Neutrophil (primary cell): ENCODE results near the gene KCNJ8.

Experiments
- H3K27ac ChIP-seq: fragments of 200-600 bp; sonication (generic); 2 replicates; pipeline ENCODE4 v1.5.1; 2016; ENCODE audit warnings: mild to moderate bottlenecking, moderate library complexity
- H3K27me3 ChIP-seq: fragments of 200-600 bp; sonication (generic); 2 replicates; pipeline ENCODE4 v1.6.0; 2016; ENCODE audit warnings: mild to moderate bottlenecking
- H3K36me3 ChIP-seq: fragments of 200-600 bp; sonication (generic); 2 replicates; pipeline ENCODE4 v1.5.1; 2017
- H3K4me1 ChIP-seq, 2 experiments: fragments of 200-600 bp in 1 of 2; sonication (generic) in 1 of 2; 1 replicate in 1 of 2; 2 replicates in 1 of 2; pipeline versions ENCODE4 v1.5.1 to v1.6.1; 2013 to 2016; ENCODE audit warnings: low read depth in 1 of 2, low read length in 1 of 2, mild to moderate bottlenecking in 1 of 2, moderate library complexity in 1 of 2; ENCODE audit not compliant: control insufficient read depth in 1 of 2, insufficient read depth in 1 of 2
- H3K4me3 ChIP-seq, 2 experiments: fragments of 200-600 bp in 1 of 2; sonication (generic) in 1 of 2; 1 replicate in 1 of 2; 2 replicates in 1 of 2; pipeline ENCODE4 v1.5.1; 2013 to 2016; ENCODE audit warnings: low read depth in 1 of 2, low read length in 1 of 2, mild to moderate bottlenecking in 1 of 2, moderate library complexity in 1 of 2
- H3K9me3 ChIP-seq: fragments of 200-600 bp; sonication (generic); 2 replicates; pipeline ENCODE4 v1.5.1; 2016
- TF ChIP-seq, protein P1 (sequence below): fragments of 200-600 bp; sonication (generic); IDR thresholded peaks from 2 replicates; pipeline ENCODE4 v1.5.1; 2016; ENCODE audit warnings: antibody characterized with exemption

Gene KCNJ8

DNA sequence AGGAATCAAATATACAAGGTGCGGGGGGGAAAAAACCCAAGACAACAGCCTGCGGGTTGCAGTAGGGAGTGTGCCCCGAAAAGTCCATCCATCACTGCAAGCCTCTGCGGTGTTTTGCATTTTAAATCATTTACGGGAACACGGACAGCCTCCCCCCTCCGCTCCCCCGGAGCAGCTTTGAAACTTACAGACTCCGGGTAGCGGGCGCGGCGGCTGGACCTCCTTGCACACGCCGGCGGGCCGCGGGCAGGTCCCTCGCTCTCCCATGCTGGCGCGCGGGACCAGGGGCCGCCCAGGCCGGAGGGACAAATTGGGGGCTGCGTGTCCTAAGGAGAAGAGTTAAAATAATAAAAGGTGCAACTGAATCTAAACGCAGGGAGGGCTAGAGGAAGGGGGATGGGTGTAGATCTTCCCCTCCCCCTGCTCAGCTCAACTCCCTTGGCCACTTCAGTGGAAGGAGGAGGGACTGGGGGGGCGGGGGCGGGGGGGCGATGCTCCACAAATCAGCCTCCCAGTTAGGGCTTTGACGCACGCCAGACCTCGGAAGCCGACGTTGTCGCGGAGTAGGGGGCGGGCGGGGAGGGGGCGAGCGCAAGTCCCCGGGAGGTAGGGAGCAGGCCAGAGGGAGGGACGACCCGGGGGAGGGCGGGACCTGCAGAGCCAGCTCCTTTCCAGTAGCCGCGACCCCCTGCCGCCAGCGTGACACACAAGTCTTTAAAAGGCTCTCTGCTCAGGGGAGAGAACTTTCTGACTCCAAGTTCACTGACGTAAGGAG lies at the start of gene KCNJ8:
TSS of gene KCNJ8 (minus strand) at position 349 of the 775 bp plus-strand sequence. CDS start 1,090 bp downstream, outside the sequence.
- Histone ChIP-seq H3K27ac (no peak within 1 kb of the TSS), H3K27me3 (peaks cover 74% of the 10 kb centered on the region), H3K36me3 (no peaks in the 10 kb centered on the region), H3K4me1 (no peaks in the 10 kb centered on the region), H3K9me3 (no peaks in the 10 kb centered on the region), H3K4me3 (no peak within 1 kb of the TSS)
- TF ChIP-seq, protein P1, sequence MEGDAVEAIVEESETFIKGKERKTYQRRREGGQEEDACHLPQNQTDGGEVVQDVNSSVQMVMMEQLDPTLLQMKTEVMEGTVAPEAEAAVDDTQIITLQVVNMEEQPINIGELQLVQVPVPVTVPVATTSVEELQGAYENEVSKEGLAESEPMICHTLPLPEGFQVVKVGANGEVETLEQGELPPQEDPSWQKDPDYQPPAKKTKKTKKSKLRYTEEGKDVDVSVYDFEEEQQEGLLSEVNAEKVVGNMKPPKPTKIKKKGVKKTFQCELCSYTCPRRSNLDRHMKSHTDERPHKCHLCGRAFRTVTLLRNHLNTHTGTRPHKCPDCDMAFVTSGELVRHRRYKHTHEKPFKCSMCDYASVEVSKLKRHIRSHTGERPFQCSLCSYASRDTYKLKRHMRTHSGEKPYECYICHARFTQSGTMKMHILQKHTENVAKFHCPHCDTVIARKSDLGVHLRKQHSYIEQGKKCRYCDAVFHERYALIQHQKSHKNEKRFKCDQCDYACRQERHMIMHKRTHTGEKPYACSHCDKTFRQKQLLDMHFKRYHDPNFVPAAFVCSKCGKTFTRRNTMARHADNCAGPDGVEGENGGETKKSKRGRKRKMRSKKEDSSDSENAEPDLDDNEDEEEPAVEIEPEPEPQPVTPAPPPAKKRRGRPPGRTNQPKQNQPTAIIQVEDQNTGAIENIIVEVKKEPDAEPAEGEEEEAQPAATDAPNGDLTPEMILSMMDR: no peak

DNA sequence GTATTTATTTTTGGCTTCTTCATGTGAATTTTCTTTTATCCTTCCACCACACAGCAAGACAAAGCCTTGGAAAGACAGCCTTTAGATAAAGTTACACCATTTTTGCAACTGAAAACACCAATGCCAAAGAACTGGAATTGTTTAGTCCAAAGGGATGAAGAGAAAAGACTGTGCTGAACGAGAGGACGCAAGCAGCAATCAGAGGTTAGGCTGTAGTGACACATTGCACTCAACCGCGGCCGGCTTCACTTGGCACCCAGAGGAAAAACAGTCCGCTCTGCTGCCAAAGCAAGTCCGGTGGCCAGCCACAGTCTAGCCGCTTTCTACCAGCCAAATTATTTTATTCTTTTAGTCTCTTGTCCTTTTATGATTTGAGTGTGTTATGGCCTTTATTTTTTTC lies 49.1 kb upstream of the KCNJ8 start:
- H3K9me3 ChIP-seq: no peaks in the 10 kb centered on the region
- no peaks in the 10 kb centered on the region for H3K27me3 ChIP-seq
- no peak overlapping the region for H3K4me3 ChIP-seq
- no peaks in the 10 kb centered on the region for H3K36me3 ChIP-seq
- H3K4me1 ChIP-seq: no peaks in the 10 kb centered on the region
- TF ChIP-seq, protein P1: no peak
- no peak overlapping the region for H3K27ac ChIP-seq

DNA sequence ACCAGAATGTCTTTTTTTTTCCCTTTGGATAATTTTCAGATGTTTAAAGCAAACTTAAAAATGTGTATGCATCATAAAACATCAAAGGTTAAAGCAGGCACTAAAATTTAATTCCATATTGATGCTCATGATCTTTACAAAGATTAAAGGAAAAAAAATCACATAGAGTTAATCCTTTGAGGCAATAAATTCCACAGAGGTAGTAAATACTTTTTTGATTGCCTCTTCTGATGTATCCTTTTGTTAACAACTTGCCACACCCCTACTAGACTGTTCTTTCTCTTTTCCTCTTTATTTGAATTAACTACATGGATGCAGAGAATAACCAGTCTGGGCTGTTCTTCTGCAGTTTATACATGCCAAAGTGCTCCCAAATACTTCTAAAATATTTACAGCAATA lies 45.2 kb upstream of the KCNJ8 start:
- Histone ChIP-seq H3K36me3 (no peaks in the 10 kb centered on the region), H3K27ac (no peak overlapping the region), H3K4me1 (no peaks in the 10 kb centered on the region), H3K27me3 (no peaks in the 10 kb centered on the region), H3K9me3 (no peaks in the 10 kb centered on the region), H3K4me3 (no peak overlapping the region)
- TF ChIP-seq, protein P1: no peak

DNA sequence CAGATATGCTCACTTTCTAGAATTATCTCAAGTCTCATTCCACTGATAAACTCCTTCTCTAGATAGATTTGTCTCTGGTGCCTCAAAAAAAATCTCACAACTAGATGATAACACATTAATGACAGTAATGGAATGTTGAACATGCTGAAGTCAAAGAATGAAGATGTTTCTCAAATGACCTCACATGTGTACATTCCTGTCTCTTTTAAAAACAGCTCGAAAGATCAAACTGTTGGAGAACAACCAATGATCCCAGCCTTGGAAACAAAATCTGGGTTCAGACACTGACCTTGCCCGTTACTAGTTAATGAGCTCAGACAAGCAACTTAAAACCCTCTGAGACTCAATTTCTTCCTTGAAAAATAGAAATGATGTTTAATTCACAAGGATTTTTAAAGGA lies 44.7 kb upstream of the KCNJ8 start:
- Histone ChIP-seq H3K4me1 (no peaks in the 10 kb centered on the region), H3K36me3 (no peaks in the 10 kb centered on the region), H3K9me3 (no peaks in the 10 kb centered on the region), H3K27me3 (no peaks in the 10 kb centered on the region), H3K27ac (no peak overlapping the region), H3K4me3 (no peak overlapping the region)
- TF ChIP-seq, protein P1: no peak

DNA sequence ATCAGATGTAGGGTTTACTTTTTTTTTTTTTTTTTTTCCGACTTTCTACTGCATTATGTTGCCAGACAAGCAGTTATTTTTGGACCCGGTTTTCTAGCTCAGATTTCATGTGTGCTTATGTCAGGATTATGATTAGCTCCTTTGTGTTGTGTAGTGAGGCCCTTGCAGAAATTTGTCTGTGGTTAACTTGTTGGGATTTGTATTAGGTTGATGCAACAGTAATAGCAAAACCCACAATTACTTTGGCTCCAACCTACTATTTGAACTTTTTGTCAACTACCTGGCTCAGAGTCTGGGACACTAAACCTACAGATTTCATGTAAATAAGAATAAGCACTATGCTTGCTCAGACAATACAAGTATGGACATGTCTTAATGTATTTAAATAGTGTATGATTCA lies 44.1 kb upstream of the KCNJ8 start:
- H3K4me1 ChIP-seq: no peaks in the 10 kb centered on the region
- no peak overlapping the region for H3K4me3 ChIP-seq
- TF ChIP-seq, protein P1: no peak
- H3K27ac ChIP-seq: no peak overlapping the region
- H3K27me3 ChIP-seq: no peaks in the 10 kb centered on the region
- H3K9me3 ChIP-seq: no peaks in the 10 kb centered on the region
- no peaks in the 10 kb centered on the region for H3K36me3 ChIP-seq
